ENCODE results near the gene CHST8. TPM values are rescaled to one million over a fixed set of nuclear protein-coding genes. Genes with fewer than 3 reads are reported as not detected.

CHST8 gene
- polyA plus RNA-seq, 3 donors, result not detected

DNA sequence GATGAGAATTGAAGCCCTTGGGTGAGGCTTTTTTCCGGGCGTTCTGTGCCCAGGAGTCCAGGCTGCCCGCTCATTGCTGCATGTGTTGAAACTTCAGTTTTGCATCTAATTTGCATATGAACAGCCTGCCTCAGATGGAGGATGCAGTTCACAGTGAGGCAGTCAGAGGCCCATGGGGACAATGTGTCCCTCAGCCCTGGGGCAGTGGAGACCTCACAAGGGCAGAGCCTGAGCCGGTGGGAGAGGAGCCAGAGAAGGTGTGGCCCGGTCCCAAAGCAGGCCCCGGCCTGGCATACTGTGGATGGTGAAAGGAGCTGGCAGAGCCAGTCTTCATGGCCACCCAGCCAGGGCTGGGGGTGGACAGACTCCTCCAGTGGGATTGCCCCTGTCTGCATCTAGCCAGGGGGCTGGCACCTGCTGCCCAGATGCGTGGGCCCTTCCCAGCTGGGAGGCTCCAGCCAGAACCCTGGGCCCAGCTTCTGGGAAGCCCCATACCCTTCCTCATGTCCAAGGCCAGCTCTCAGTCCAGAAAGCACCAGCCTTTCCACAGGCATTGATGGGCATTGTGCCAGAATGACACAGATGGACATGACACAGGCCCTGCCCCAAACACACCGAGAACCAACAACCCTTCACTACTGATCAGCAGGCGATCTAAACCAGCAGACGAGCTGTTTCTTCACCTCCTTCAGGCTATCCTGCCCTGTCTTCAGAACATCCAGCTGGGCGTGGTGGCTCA is 142.0 kb downstream of the CHST8 start:
- WGBS (ENCODE audit: insufficient coverage), result 92% methylated on average over 8 of the region's 11 CpGs
- Histone ChIP-seq H3K36me3 (replicated peaks in 1 of 2; ENCODE audit: control insufficient read depth in 1 of 2, insufficient read depth in 2 of 2, low read length in 2 of 2) (no peaks in the 10 kb centered on the region), H2AFZ (ENCODE audit: insufficient read depth, low read depth, low read length, poor library complexity, severe bottlenecking) (no peak overlapping the region), H3K9me3 (replicated peaks in 1 of 2; ENCODE audit: control insufficient read depth in 1 of 2, insufficient read depth in 1 of 2, low read length in 2 of 2) (no peaks in the 10 kb centered on the region), H4K20me1 (ENCODE audit: insufficient read depth, low read length) (no peaks in the 10 kb centered on the region), H3K4me1 (ENCODE audit: control insufficient read depth in 1 of 2, insufficient read depth in 2 of 2, low read length in 2 of 2) (no peaks in the 10 kb centered on the region), H3K9ac (ENCODE audit: insufficient read depth, low read length, poor library complexity, severe bottlenecking) (no peak overlapping the region), H3K27me3 (ENCODE audit: control insufficient read depth in 2 of 2, insufficient read depth in 2 of 2, low read length in 2 of 2) (no peaks in the 10 kb centered on the region), H3K79me2 (ENCODE audit: insufficient read depth, low read length) (no peaks in the 10 kb centered on the region), H3K4me2 (replicated peaks; ENCODE audit: extremely low read depth, low read length, poor library complexity, severe bottlenecking) (no peak overlapping the region), H3K4me3 (replicated peaks in 1 of 3; ENCODE audit: low read depth in 2 of 3, low read length in 3 of 3) (no peak overlapping the region), H3K27ac (ENCODE audit: low read depth in 1 of 2, low read length in 2 of 2) (no peak overlapping the region)
- H3K36me3 Mint-ChIP-seq, result no peaks in the 10 kb centered on the region
- intact Hi-C loops (cut with micrococcal nuclease), result no loop called here
- H3K27me3 Mint-ChIP-seq (ENCODE audit: low read depth in 3 of 3), result peaks cover 7 to 8% (median 8%) of the 10 kb centered on the region in 3 donors
- H3K9me3 Mint-ChIP-seq, result no peaks in the 10 kb centered on the region
- TF ChIP-seq, protein P1, sequence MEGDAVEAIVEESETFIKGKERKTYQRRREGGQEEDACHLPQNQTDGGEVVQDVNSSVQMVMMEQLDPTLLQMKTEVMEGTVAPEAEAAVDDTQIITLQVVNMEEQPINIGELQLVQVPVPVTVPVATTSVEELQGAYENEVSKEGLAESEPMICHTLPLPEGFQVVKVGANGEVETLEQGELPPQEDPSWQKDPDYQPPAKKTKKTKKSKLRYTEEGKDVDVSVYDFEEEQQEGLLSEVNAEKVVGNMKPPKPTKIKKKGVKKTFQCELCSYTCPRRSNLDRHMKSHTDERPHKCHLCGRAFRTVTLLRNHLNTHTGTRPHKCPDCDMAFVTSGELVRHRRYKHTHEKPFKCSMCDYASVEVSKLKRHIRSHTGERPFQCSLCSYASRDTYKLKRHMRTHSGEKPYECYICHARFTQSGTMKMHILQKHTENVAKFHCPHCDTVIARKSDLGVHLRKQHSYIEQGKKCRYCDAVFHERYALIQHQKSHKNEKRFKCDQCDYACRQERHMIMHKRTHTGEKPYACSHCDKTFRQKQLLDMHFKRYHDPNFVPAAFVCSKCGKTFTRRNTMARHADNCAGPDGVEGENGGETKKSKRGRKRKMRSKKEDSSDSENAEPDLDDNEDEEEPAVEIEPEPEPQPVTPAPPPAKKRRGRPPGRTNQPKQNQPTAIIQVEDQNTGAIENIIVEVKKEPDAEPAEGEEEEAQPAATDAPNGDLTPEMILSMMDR (IDR thresholded peaks at IDR 0.05), result no peak
- no peak for DNase-seq
- H3K4me1 Mint-ChIP-seq, result no peaks in the 10 kb centered on the region
- no peak overlapping the region for H3K4me3 Mint-ChIP-seq
- H3K27ac Mint-ChIP-seq, result no peak overlapping the region

DNA sequence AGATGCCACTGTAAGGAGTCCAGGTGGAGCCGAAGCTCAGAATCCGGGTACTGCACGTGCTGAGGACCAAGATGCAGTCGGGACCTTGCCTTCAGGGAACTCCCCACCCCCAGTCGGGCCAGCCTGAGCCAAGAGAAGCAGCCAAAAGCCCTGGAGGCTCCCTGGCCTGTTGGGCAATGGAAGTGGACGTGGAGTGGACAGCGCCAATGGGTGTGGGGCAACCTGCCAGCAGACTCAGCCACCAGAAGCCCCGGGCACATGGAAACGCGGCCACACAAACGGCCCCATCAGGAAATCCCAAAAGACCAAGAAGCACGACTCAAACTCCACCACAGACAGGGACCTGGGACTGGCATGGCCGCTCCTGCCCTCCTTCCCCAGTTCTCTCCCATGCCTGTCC is 144.9 kb downstream of the CHST8 start:
- intact Hi-C loops (cut with micrococcal nuclease), result no loop called here
- 83% methylated on average over 8 of the region's 13 CpGs for WGBS (ENCODE audit: insufficient coverage)
- DNase-seq, result no peak
- no peak overlapping the region for H3K4me2 ChIP-seq (replicated peaks; ENCODE audit: extremely low read depth, low read length, poor library complexity, severe bottlenecking)
- Mint-ChIP-seq H3K9me3 (no peaks in the 10 kb centered on the region), H3K27ac (no peak overlapping the region), H3K4me1 (no peaks in the 10 kb centered on the region), H3K27me3 (ENCODE audit: low read depth in 3 of 3) (peaks cover 0 to 5% (median 4%) of the 10 kb centered on the region in 3 donors), H3K4me3 (no peak overlapping the region), H3K36me3 (no peaks in the 10 kb centered on the region)
- H3K27me3 ChIP-seq (ENCODE audit: control insufficient read depth in 2 of 2, insufficient read depth in 2 of 2, low read length in 2 of 2), result no peaks in the 10 kb centered on the region
- H3K36me3 ChIP-seq (replicated peaks in 1 of 2; ENCODE audit: control insufficient read depth in 1 of 2, insufficient read depth in 2 of 2, low read length in 2 of 2), result no peaks in the 10 kb centered on the region
- no peak overlapping the region for H3K27ac ChIP-seq (ENCODE audit: low read depth in 1 of 2, low read length in 2 of 2)
- no peak overlapping the region for H2AFZ ChIP-seq (ENCODE audit: insufficient read depth, low read depth, low read length, poor library complexity, severe bottlenecking)
- no peak overlapping the region for H3K4me3 ChIP-seq (replicated peaks in 1 of 3; ENCODE audit: low read depth in 2 of 3, low read length in 3 of 3)
- H4K20me1 ChIP-seq (ENCODE audit: insufficient read depth, low read length), result no peaks in the 10 kb centered on the region
- TF ChIP-seq, protein P1 (IDR thresholded peaks at IDR 0.05), result no peak
- no peaks in the 10 kb centered on the region for H3K4me1 ChIP-seq (ENCODE audit: control insufficient read depth in 1 of 2, insufficient read depth in 2 of 2, low read length in 2 of 2)
- no peaks in the 10 kb centered on the region for H3K9me3 ChIP-seq (replicated peaks in 1 of 2; ENCODE audit: control insufficient read depth in 1 of 2, insufficient read depth in 1 of 2, low read length in 2 of 2)
- no peaks in the 10 kb centered on the region for H3K79me2 ChIP-seq (ENCODE audit: insufficient read depth, low read length)
- no peak overlapping the region for H3K9ac ChIP-seq (ENCODE audit: insufficient read depth, low read length, poor library complexity, severe bottlenecking)

Measured in CD14-positive monocyte (primary cell).